ENCODE results near the gene SGMS2.

Gene SGMS2

GRCh38 chr4:107937040-107937439, 112.3 kb downstream of the SGMS2 start:
- Histone ChIP-seq H3K4me3 (ENCODE audit: low read depth, low read length) (no peak overlapping the region), H3K27ac (ENCODE audit: extremely low read depth, low read depth, low read length) (no peak overlapping the region), H3K4me1 (ENCODE audit: control insufficient read depth, insufficient read depth, low read length) (no peaks in the 10 kb centered on the region), H3K36me3 (ENCODE audit: control insufficient read depth in 2 of 2, insufficient read depth in 1 of 2, low read length in 2 of 2) (peaks cover 0 to 17% of the 10 kb centered on the region in 2 experiments; a peak in 1 of 3 replicates), H3K9me3 (ENCODE audit: control insufficient read depth, insufficient read depth, low read depth, low read length) (no peaks in the 10 kb centered on the region)
- CTCF ChIA-PET = no interaction called here
- POLR2A ChIA-PET = no interaction called here
- TF ChIP-seq ZNF184 (tag by site-specific recombination; IDR thresholded peaks at IDR 0.05) (no peak), BCL11B (tag by site-specific recombination; IDR thresholded peaks at IDR 0.05; ENCODE audit: low read depth) (no peak), SCRT1 (tag by site-specific recombination; IDR thresholded peaks at IDR 0.05; ENCODE audit: borderline replicate concordance) (no peak), ZNF48 (tag by site-specific recombination; IDR thresholded peaks at IDR 0.05) (no peak), ZNF311 (tag by site-specific recombination; IDR thresholded peaks at IDR 0.05; ENCODE audit: borderline replicate concordance) (no peak), ZNF140 (tag by site-specific recombination; IDR thresholded peaks at IDR 0.05) (no peak), ZNF214 (tag by site-specific recombination; IDR thresholded peaks at IDR 0.05; ENCODE audit: borderline replicate concordance) (no peak), ZBTB48 (tag by site-specific recombination; IDR thresholded peaks at IDR 0.05) (no peak), ZNF19 (tag by site-specific recombination; IDR thresholded peaks at IDR 0.05; ENCODE audit: low read depth) (no peak)

- Histone ChIP-seq H3K27ac (ENCODE audit: extremely low read depth, low read depth, low read length) (no peak overlapping the region), H3K9me3 (ENCODE audit: control insufficient read depth, insufficient read depth, low read depth, low read length) (no peaks in the 10 kb centered on the region), H3K4me3 (ENCODE audit: low read depth, low read length) (no peak overlapping the region), H3K4me1 (ENCODE audit: control insufficient read depth, insufficient read depth, low read length) (no peaks in the 10 kb centered on the region), H3K36me3 (ENCODE audit: control insufficient read depth in 2 of 2, insufficient read depth in 1 of 2, low read length in 2 of 2) (peaks cover 0 to 17% of the 10 kb centered on the region in 2 experiments; a peak in 1 of 3 replicates)
- TF ChIP-seq ZNF391 (tag by site-specific recombination; IDR thresholded peaks at IDR 0.05; ENCODE audit: borderline replicate concordance, low read depth) = no peak
- TF ChIP-seq ZNF311 (tag by site-specific recombination; IDR thresholded peaks at IDR 0.05; ENCODE audit: borderline replicate concordance) = no peak
- CTCF ChIA-PET = no interaction called here
- POLR2A ChIA-PET = no interaction called here
These were observed 114.6 kb downstream of the SGMS2 start for GRCh38 chr4:107939307-107939706.

- H3K36me3 ChIP-seq (ENCODE audit: control insufficient read depth in 2 of 2, insufficient read depth in 1 of 2, low read length in 2 of 2) = peaks cover 0 to 40% of the 10 kb centered on the region in 2 experiments; a peak in 1 of 3 replicates
- no peak overlapping the region for H3K4me3 ChIP-seq (ENCODE audit: low read depth, low read length)
- no peak for TF ChIP-seq ZNF670 (tag by site-specific recombination; IDR thresholded peaks at IDR 0.05; ENCODE audit: low read depth)
- no peak for TF ChIP-seq ZNF211 (tag by site-specific recombination; IDR thresholded peaks at IDR 0.05; ENCODE audit: low read depth)
- TF ChIP-seq PBX3 (CRISPR knock-in tag; IDR thresholded peaks at IDR 0.05) = no peak
- TF ChIP-seq ZNF449 (tag by site-specific recombination; IDR thresholded peaks at IDR 0.05) = no peak
- TF ChIP-seq PATZ1 (tag by site-specific recombination; IDR thresholded peaks at IDR 0.05) = no peak
- no peak for TF ChIP-seq BCL6B (tag by site-specific recombination; IDR thresholded peaks at IDR 0.05)
- H3K27ac ChIP-seq (ENCODE audit: extremely low read depth, low read depth, low read length) = no peak overlapping the region
- H3K9me3 ChIP-seq (ENCODE audit: control insufficient read depth, insufficient read depth, low read depth, low read length) = no peaks in the 10 kb centered on the region
- no peaks in the 10 kb centered on the region for H3K4me1 ChIP-seq (ENCODE audit: control insufficient read depth, insufficient read depth, low read length)
- CTCF ChIA-PET = no interaction called here
- POLR2A ChIA-PET = no interaction called here
These were observed 121.1 kb downstream of the SGMS2 start for GRCh38 chr4:107945809-107946208.

Measured in HEK293 (cell line).